22Rv1 (cell line): ENCODE results near the gene LCN9.

ENCODE experiments used
- CTCF ChIP-seq: fragments of 450-650 bp; IDR thresholded peaks from 2 replicates; pipeline ENCODE4 v1.5.1; 2017; ENCODE audit warnings: mild to moderate bottlenecking
- ZFX ChIP-seq: fragments of 450-650 bp; IDR thresholded peaks from 2 replicates; pipeline ENCODE4 v1.6.1; 2017; ENCODE audit warnings: antibody characterized with exemption, borderline replicate concordance

DNA sequence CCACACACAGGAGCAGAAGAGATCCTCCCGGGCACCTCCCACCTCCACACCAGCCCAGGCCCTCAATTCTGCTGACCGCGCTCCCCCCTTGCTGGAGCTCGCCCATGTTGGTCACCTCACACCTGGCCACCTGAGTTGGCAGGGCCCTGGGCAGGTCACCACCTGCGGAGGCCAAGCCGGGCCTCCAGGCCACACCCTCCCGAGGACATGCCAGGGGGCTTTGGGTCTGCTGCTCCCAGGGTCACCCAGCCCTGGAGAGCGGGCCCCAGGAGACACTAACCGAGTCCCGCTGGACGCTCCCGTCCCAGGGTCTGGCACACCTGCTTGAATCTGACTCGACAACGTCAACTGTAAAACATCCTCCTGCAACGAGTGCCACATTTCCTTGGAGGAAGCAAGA, 34.1 kb downstream of the LCN9 start:
- no peak for TF ChIP-seq CTCF
- no peak for TF ChIP-seq ZFX
